ENCODE measurements around the gene GAS2L3.
"Not testable (repeated sequence)": the region's sequence is repeated elsewhere in the genome, so short reads cannot be mapped to it uniquely, and the experiment has no call there.

Gene GAS2L3

DNA sequence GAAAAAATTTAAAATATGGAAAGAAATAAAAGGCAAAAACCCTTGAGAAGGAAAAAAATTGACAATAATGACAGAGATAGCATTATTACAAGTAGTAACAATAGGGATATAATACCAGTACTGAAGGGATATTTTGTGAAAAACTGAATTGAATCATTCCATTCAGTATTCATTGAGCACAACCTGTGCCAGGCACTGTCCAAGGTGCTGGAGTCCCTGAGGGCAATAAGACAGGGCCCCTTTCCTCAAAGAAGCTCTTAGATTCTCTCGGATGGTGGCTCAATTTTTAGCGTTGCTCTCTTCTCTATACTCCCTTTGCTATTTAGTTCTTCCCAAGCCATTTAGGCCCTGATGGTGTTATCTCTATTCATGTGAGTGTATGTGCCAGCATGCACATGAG is 34.3 kb upstream of the GAS2L3 start:
- TF ChIP-seq, protein P1, sequence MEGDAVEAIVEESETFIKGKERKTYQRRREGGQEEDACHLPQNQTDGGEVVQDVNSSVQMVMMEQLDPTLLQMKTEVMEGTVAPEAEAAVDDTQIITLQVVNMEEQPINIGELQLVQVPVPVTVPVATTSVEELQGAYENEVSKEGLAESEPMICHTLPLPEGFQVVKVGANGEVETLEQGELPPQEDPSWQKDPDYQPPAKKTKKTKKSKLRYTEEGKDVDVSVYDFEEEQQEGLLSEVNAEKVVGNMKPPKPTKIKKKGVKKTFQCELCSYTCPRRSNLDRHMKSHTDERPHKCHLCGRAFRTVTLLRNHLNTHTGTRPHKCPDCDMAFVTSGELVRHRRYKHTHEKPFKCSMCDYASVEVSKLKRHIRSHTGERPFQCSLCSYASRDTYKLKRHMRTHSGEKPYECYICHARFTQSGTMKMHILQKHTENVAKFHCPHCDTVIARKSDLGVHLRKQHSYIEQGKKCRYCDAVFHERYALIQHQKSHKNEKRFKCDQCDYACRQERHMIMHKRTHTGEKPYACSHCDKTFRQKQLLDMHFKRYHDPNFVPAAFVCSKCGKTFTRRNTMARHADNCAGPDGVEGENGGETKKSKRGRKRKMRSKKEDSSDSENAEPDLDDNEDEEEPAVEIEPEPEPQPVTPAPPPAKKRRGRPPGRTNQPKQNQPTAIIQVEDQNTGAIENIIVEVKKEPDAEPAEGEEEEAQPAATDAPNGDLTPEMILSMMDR (IDR thresholded peaks at IDR 0.05; ENCODE audit: borderline replicate concordance, insufficient read depth, low read depth, low read length): no peak
- no peak overlapping the region for H3K4me3 ChIP-seq (ENCODE audit: low read depth, low read length)

DNA sequence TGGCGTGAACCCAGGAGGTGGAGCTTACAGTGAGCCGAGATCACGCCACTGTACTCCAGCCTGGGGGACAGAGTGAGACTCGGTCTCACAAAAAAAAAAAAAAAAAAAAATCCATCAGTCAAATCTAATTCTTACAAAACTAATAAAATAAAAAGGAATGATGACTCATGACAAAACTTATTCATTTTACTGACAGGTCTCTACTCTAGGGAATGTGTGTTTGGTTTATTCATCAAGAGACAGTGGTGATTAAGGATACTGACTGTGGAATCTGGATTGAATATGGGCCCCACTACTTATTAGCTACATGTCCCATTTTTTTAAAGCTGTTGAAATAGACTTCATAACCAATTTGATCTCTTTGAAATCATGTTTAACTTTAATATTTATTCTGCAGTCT is 29.3 kb upstream of the GAS2L3 start:
- H3K4me3 ChIP-seq (ENCODE audit: low read depth, low read length): no peak overlapping the region
- TF ChIP-seq, protein P1 (IDR thresholded peaks at IDR 0.05; ENCODE audit: borderline replicate concordance, insufficient read depth, low read depth, low read length): no peak

DNA sequence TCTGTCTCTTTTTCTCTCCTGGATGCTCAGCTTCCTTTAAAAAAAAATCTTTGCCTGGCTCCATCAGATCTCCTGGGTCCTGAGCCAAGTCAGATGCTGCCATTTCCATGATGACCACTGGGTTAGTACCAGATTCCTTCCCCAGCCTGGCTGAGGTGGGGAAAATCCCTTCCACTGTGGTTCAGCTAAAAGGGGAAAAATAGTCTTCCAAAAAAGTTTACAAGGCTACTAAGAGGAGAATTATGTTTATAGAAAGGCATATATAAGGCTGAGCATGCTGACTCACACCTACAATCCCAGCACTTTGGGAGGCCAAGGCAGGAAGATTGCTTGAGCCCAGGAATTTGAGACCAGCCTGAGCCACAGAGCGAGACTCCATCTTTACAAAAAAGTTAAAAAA is 28.4 kb upstream of the GAS2L3 start:
- TF ChIP-seq, protein P1 (IDR thresholded peaks at IDR 0.05; ENCODE audit: borderline replicate concordance, insufficient read depth, low read depth, low read length): no peak
- H3K4me3 ChIP-seq (ENCODE audit: low read depth, low read length): no peak overlapping the region

DNA sequence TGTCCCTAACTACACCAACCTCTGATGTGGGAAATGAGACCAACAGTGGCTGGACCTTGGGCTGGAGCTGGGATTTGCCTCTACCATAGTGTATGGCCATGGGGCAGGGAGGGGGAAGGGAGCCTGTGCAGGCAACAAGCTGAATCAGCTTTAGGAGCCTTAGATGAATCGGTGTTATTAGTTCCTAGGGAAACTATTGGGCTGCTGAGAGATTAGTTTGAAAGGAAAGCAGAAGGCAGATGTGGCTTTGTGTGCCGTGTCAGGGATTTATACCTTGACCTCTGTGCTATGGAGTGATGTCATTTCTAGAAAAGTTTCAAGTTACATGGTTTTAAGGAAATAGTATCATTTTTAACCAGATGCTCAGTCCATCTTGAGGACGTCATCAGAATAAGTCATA is 19.5 kb upstream of the GAS2L3 start:
- H3K4me3 ChIP-seq (ENCODE audit: low read depth, low read length): no peak overlapping the region
- TF ChIP-seq, protein P1 (IDR thresholded peaks at IDR 0.05; ENCODE audit: borderline replicate concordance, insufficient read depth, low read depth, low read length): no peak

DNA sequence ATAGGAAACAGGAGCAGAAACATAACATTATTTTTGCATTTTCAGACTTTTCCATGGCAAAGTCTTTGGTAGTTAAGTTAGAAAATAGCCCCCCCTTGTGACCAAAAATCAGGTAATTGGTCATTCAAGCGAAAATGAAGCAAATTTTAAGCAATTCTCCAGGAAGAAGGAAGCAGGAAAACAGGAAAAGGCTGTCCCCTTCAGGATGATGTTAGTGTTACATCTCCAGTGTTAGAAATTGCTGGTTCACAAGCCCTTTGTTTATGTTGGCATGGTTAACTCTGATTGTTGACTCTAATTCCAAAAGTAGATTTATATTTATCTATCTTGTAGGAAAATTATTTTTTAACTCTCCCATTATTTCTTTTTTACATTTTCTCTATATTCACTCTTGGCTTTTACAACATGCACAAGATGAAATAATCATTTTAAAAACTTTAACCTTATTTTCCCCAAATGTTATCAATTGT is 18.8 kb upstream of the GAS2L3 start:
- TF ChIP-seq, protein P1 (IDR thresholded peaks at IDR 0.05; ENCODE audit: borderline replicate concordance, insufficient read depth, low read depth, low read length): peak; percentile 32; the same call in 1 of the 2 replicates
- H3K4me3 ChIP-seq (ENCODE audit: low read depth, low read length): no peak overlapping the region

DNA sequence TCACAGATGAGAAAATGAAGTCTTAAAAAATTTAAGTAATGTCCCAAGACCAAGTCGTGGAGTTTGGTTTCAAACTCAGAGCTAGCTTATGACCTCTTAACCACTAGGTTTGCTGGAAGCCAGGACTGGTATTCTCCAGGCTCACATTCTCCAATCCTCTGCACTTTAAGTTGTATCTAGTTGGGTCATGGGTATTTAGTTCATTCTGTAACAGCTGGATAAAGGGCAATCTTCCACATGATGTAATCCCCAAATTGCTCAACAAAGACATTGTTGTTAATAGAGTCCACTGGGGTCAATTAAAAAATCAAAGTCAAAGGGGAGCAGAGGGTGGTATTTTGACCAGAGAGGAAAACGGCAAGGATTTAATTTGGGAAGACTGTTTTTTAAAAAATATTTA is 17.8 kb upstream of the GAS2L3 start:
- TF ChIP-seq, protein P1 (IDR thresholded peaks at IDR 0.05; ENCODE audit: borderline replicate concordance, insufficient read depth, low read depth, low read length): no peak
- no peak overlapping the region for H3K4me3 ChIP-seq (ENCODE audit: low read depth, low read length)

DNA sequence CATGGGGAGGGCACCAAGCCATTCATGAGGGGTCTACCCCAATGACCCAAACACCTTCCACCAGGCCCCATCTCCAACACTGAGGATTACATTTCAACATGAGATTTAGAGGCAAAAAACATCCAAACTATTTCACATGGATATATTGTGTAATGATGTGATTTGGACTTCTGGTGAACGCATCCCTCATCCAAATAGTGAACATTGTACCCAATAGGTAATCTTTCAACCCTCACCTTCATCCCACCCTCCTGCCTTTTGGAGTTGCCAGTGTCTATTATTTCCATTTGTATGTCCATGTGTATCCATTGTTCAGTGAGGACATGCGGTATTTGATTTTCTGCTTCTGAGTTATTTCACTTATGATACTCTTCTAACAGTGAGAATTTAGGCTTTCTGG is 16.1 kb upstream of the GAS2L3 start:
- H3K4me3 ChIP-seq (ENCODE audit: low read depth, low read length): no peak overlapping the region
- TF ChIP-seq, protein P1 (IDR thresholded peaks at IDR 0.05; ENCODE audit: borderline replicate concordance, insufficient read depth, low read depth, low read length): no peak

DNA sequence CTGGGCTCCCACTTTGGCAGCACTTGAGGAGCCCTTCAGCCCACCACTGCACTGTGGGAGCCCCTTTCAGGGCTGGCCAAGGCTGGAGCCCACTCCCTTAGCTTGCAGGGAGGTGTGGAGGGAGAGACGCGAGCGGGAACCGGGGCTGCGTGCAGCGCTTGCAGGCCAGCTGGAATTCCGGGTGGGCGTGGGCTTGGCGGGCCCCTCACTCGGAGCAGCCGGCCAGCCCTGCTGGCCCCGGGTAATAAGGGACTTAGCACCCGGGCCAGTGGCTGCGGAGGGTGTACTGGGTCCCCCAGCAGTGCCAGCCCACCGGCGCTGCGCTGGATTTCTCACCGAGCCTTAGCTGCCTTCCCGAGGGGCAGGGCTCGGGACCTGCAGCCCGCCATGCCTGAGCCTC is 14.2 kb upstream of the GAS2L3 start:
- H3K4me3 ChIP-seq (ENCODE audit: low read depth, low read length): not testable (repeated sequence)

All from GM12875 (cell line).